HG02623 (cell line): ENCODE data around the gene HIF3A.
"Not testable (repeated sequence)": the region's sequence is repeated elsewhere in the genome, so short reads cannot be mapped to it uniquely, and the experiment has no call there.

Experiments
- ATAC-seq: cut with Tn5 transposase; IDR thresholded peaks from one replicate; pipeline ENCODE4 v1.9.1; 2021; ENCODE audit warnings: moderate library complexity; ENCODE audit not compliant: unreplicated experiment

HIF3A gene

GRCh38 chr19:46356149-46357055 is 59.6 kb downstream of the HIF3A start:
- no peak for ATAC-seq

GRCh38 chr19:46357846-46358583 is 61.2 kb downstream of the HIF3A start:
- no peak for ATAC-seq

GRCh38 chr19:46361915-46362314 is 65.1 kb downstream of the HIF3A start:
- ATAC-seq, result no peak

GRCh38 chr19:46364359-46364758 is 67.5 kb downstream of the HIF3A start:
- no peak for ATAC-seq

- no peak for ATAC-seq
These were observed 68.7 kb downstream of the HIF3A start for GRCh38 chr19:46365561-46365960.

GRCh38 chr19:46366620-46367292 is 69.9 kb downstream of the HIF3A start:
- no peak for ATAC-seq

GRCh38 chr19:46367426-46367825 is 70.6 kb downstream of the HIF3A start:
- no peak for ATAC-seq

- no peak for ATAC-seq
These were observed 71.3 kb downstream of the HIF3A start for GRCh38 chr19:46368116-46368515.

GRCh38 chr19:46369817-46370216 is 73.0 kb downstream of the HIF3A start:
- ATAC-seq, result no peak

- no peak for ATAC-seq
These were observed 74.6 kb downstream of the HIF3A start for GRCh38 chr19:46371371-46371901.

GRCh38 chr19:46372901-46373490 is 76.2 kb downstream of the HIF3A start:
- no peak for ATAC-seq

- ATAC-seq, result no peak
These were observed 76.9 kb downstream of the HIF3A start for GRCh38 chr19:46373491-46374359.

- no peak for ATAC-seq
These were observed 78.0 kb downstream of the HIF3A start for GRCh38 chr19:46374536-46375475.

- ATAC-seq, result not testable (repeated sequence)
These were observed 78.7 kb downstream of the HIF3A start for GRCh38 chr19:46375476-46376067.

GRCh38 chr19:46376241-46377153 is 79.7 kb downstream of the HIF3A start:
- no peak for ATAC-seq

- ATAC-seq, result no peak
These were observed 81.4 kb downstream of the HIF3A start for GRCh38 chr19:46378268-46378667.

GRCh38 chr19:46380690-46381089 is 83.8 kb downstream of the HIF3A start:
- no peak for ATAC-seq
